ENCODE results near the gene ABHD8.

GRCh38 chr19:17337675-17338432 is 34.6 kb upstream of the ABHD8 start:
- TF ChIP-seq CTCF (conservative IDR thresholded peaks at IDR 0.05 in 1 of 2, IDR thresholded peaks at IDR 0.05 in 1 of 2; ENCODE audit: low read depth in 1 of 2, low read length in 2 of 2) (no peak), EZH2 (IDR thresholded peaks at IDR 0.05; ENCODE audit: low read length, missing control alignments) (no peak)
